GM13977 (cell line): ENCODE measurements around the gene MRPL53.

Experiments
- DNase-seq: peaks from one replicate; pipeline ENCODE4 v3.0.0; 2012; ENCODE audit warnings: low spot score
- CTCF ChIP-seq: IDR thresholded peaks from 2 replicates; pipeline ENCODE4 v1.5.1; 2012; ENCODE audit warnings: mild to moderate bottlenecking, control low read depth; ENCODE audit not compliant: insufficient read depth; ENCODE audit errors: extremely low read depth, missing control alignments
- in situ Hi-C: fragments of 300-500 bp; cut with MboI; formaldehyde crosslinking; loops from one replicate; pipeline ENCODE4 v1.12.0; 2022; ENCODE audit warnings: low sequenced_read_pairs, low pct_unique_long_range_greater_than_20kb, mixed read lengths, inconsistent platforms; ENCODE audit not compliant: unreplicated experiment

MRPL53 gene

GRCh38 chr2:74429487-74430451, 42.7 kb downstream of the MRPL53 start:
- TF ChIP-seq CTCF, result no peak
- in situ Hi-C loops, result no loop called here

GRCh38 chr2:74428675-74429074, 43.8 kb downstream of the MRPL53 start:
- in situ Hi-C loops, result no loop called here
- no peak for DNase-seq
- no peak for TF ChIP-seq CTCF

More at GRCh38 chr2:74429487-74430451, 42.7 kb downstream of the MRPL53 start:
- no peak for DNase-seq

GRCh38 chr2:74427551-74427950, 44.9 kb downstream of the MRPL53 start:
- in situ Hi-C loops, result no loop called here
- no peak for TF ChIP-seq CTCF
- no peak for DNase-seq

- no peak for DNase-seq
Observed at GRCh38 chr2:74426181-74426758, 46.2 kb downstream of the MRPL53 start.

GRCh38 chr2:74425523-74425922, 47.0 kb downstream of the MRPL53 start:
- in situ Hi-C loops, result no loop called here
- DNase-seq, result no peak
- TF ChIP-seq CTCF, result no peak

More at GRCh38 chr2:74426181-74426758, 46.2 kb downstream of the MRPL53 start:
- in situ Hi-C loops, result no loop called here
- TF ChIP-seq CTCF, result no peak

GRCh38 chr2:74424995-74425406, 47.5 kb downstream of the MRPL53 start:
- DNase-seq, result no peak
- in situ Hi-C loops, result no loop called here

More at GRCh38 chr2:74424995-74425406, 47.5 kb downstream of the MRPL53 start:
- no peak for TF ChIP-seq CTCF
